Measurements from ENCODE around the gene ASXL1. TPM values are rescaled to one million over a fixed set of nuclear protein-coding genes. Genes with fewer than 3 reads are reported as not detected.

ASXL1 gene
- total RNA-seq, 1 donor from 2014 or later: 71.9 TPM

DNA sequence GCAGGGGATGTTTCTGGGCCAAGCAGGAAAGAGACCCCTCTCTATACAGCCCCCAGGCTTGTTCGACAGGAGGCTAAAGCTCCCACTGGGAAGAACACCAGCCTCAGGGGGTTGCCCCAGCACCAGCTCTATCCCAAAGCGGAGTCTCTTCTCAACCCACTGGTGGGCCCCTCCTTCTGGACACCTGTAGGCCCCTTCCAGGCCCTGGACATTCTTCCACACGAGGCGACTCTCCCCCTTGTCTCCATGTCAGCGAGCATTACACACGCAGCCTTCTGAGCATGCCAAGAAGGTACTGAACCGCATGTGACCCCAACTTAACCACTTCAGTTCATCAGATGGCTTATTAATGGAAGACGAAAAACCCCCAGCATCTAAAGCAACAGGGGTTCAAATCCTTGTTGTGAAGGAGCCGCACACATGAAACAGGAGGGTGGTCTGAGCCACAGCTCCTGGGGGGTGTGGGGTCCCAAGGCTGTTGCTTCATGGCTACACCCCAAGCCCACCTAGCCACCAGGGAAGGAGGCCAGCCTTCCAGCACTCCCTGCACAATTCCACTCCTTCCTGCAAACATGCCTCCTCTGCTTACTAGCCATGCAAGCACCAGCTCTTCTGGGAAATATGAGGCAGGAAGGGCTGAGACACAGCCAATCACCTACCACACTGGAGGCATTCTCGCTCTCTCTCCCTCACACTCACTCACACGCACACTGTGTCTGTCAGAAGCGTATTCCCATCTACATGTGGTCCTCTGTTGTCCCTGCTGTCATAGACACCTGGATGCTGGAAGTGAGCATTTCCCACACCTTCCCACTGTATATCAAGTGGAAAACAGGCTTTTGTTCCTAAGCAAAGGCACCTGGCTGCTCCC, 122.5 kb downstream of the ASXL1 start:
- Histone ChIP-seq H3K27me3 (ENCODE audit: low read depth) (no peaks in the 10 kb centered on the region), H3K4me3 (no peak overlapping the region), H3K36me3 (no peaks in the 10 kb centered on the region), H3K9me3 (no peaks in the 10 kb centered on the region), H3K4me1 (peaks cover 74% of the 10 kb centered on the region), H3K27ac (peak overlapping the region; percentile 76)
- ATAC-seq (no peak), DNase-seq (no peak)
- intact Hi-C loops (cut with DNase I): no loop called here
- TF ChIP-seq, protein P1, sequence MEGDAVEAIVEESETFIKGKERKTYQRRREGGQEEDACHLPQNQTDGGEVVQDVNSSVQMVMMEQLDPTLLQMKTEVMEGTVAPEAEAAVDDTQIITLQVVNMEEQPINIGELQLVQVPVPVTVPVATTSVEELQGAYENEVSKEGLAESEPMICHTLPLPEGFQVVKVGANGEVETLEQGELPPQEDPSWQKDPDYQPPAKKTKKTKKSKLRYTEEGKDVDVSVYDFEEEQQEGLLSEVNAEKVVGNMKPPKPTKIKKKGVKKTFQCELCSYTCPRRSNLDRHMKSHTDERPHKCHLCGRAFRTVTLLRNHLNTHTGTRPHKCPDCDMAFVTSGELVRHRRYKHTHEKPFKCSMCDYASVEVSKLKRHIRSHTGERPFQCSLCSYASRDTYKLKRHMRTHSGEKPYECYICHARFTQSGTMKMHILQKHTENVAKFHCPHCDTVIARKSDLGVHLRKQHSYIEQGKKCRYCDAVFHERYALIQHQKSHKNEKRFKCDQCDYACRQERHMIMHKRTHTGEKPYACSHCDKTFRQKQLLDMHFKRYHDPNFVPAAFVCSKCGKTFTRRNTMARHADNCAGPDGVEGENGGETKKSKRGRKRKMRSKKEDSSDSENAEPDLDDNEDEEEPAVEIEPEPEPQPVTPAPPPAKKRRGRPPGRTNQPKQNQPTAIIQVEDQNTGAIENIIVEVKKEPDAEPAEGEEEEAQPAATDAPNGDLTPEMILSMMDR (IDR thresholded peaks at IDR 0.05): no peak

DNA sequence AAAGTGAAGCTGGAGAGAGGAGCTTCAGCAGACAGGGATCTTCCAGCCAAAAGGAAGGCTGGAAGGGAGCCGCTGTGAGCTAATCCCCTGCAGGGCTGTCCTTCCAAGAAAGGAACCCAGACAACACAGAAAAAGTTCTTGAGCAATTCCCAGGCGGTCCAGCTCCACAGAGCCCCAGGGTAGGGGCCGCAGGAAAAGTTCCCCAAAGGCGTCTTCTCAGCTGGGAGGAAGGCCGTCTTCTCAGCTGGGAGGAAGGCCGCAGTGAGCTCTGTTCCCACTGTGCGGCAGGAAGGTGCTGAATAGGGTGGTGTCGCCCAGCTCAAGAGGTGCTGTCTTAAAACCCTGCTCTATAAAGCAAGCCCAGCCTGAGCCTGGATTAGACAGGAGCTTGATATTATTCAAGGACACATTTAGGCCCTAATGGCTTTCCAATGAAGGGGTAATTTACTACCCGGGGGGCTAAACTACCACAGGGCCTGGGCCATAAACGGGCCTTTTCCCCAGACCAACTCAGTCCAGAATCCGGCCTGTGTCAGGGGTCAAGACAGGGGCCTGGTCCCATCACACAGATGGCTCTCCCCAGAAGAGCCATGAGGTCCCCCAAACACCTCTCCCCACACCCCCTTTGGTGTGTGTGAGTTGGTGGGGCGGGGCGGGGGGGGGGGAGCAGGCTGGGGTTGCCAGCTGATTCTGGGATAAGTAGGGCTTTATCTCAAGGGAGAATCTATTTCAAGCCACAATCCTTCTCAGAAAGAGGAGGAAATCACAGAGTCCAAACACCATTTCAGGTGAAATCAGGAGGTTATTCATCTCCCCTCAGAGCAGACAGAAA, 123.4 kb downstream of the ASXL1 start:
- DNase-seq: no peak
- intact Hi-C loops (cut with DNase I): no loop called here
- H3K4me1 ChIP-seq: peaks cover 69% of the 10 kb centered on the region
- ATAC-seq: no peak
- peak overlapping the region; percentile 76 for H3K27ac ChIP-seq
- H3K36me3 ChIP-seq: no peaks in the 10 kb centered on the region
- H3K27me3 ChIP-seq (ENCODE audit: low read depth): no peaks in the 10 kb centered on the region
- TF ChIP-seq, protein P1 (IDR thresholded peaks at IDR 0.05): no peak
- peak overlapping the region; percentile 73 for H3K4me3 ChIP-seq
- H3K9me3 ChIP-seq: no peaks in the 10 kb centered on the region

DNA sequence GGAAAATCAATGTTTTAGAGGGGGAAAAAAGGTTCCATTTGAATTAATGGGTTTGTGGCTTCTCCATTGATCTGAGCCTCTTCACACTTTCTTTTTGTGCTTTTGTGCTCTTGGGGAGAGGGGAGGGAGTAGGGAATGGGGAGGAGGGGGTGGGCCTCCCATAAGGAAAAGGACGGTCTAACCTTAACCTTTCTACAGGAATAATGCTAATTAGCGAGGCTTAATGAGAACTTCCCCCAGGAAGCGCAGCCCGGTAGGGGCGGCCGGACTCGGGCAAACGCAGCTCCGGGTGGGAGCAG, 124.0 kb downstream of the ASXL1 start:
- DNase-seq (no peak), ATAC-seq (no peak)
- Histone ChIP-seq H3K9me3 (no peaks in the 10 kb centered on the region), H3K27me3 (ENCODE audit: low read depth) (no peaks in the 10 kb centered on the region), H3K4me1 (peaks cover 63% of the 10 kb centered on the region), H3K4me3 (peak overlapping the region; percentile 73), H3K36me3 (no peaks in the 10 kb centered on the region), H3K27ac (peak overlapping the region; percentile 76)
- TF ChIP-seq, protein P1 (IDR thresholded peaks at IDR 0.05): no peak
- intact Hi-C loops (cut with DNase I): no loop called here

DNA sequence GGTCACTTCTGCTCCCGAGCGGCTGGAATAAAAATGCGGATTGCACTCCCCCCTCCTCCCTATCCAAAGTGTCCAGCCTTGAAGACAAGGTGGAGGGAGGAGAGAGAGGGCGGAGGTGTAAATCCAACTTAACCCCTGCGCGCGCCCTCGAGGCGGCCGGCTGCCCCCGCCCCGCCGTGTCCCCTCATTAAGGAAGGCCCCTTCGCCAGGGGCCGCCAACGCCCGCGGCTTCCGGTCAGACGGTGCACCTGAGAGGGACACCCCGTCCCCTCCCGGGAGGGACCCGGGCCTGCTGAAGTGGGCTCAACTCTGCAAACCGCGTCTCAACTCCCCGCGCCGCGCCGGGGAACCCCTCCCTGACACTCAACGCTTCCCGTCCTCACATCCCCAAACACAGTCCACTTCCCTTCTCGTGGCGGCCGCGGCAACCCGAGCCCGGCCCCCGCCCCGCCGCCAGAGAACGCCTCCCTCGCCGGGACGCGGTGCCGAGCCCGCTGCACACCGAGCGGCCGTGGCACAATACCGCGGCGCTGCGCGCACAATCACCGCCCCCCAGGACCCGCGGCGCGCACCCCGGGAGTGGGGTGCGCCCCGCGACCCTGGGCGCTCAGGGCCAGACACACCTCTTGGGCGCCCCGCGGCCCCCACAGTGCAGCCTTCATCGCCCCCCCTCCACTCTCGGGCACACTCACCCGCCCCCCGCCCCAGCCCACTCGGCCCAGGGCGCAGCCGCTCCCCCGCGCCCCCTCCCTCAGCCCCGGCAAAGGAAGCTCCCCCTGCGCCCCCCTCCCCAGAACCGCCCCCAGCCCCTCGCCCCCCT, 124.5 kb downstream of the ASXL1 start:
- Histone ChIP-seq H3K36me3 (no peaks in the 10 kb centered on the region), H3K27ac (peak overlapping the region; percentile 76), H3K9me3 (no peaks in the 10 kb centered on the region), H3K4me1 (peaks cover 58% of the 10 kb centered on the region), H3K4me3 (peak overlapping the region; percentile 73), H3K27me3 (ENCODE audit: low read depth) (no peaks in the 10 kb centered on the region)
- DNase-seq (peak; percentile 78), ATAC-seq (peak; percentile 60 to 61)
- intact Hi-C loops (cut with DNase I): no loop called here
- TF ChIP-seq, protein P1 (IDR thresholded peaks at IDR 0.05): no peak
